ENCODE measurements around the gene PRAC2.

PRAC2 gene

DNA sequence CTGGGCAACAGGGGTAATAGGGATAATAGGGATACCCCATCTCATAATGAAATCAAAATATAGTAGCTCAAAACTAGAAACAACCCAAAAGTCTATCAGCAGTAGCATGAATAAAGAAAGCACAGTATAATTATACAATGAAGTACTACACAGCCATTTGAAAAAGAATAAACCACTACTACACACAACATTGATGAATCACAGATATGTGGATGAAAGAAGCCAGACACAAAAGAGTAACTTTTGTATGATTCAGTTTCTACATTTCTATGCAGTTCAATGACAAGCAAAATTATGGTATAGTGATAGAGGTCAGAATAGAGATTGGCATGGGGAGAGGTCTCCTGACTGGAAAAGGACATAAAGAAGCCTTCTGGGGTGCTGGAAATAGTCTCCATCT lies 8.4 kb downstream of the PRAC2 start:
- H3K9me3 ChIP-seq = no peaks in the 10 kb centered on the region
- peaks cover 100% of the 10 kb centered on the region for H3K27me3 ChIP-seq
- H3K27ac ChIP-seq = no peak overlapping the region
- no peaks in the 10 kb centered on the region for H3K36me3 ChIP-seq
- H3K4me3 ChIP-seq (ENCODE audit: low read depth in 1 of 2, low read length in 1 of 2) = no peak overlapping the region
- TF ChIP-seq, protein P1, sequence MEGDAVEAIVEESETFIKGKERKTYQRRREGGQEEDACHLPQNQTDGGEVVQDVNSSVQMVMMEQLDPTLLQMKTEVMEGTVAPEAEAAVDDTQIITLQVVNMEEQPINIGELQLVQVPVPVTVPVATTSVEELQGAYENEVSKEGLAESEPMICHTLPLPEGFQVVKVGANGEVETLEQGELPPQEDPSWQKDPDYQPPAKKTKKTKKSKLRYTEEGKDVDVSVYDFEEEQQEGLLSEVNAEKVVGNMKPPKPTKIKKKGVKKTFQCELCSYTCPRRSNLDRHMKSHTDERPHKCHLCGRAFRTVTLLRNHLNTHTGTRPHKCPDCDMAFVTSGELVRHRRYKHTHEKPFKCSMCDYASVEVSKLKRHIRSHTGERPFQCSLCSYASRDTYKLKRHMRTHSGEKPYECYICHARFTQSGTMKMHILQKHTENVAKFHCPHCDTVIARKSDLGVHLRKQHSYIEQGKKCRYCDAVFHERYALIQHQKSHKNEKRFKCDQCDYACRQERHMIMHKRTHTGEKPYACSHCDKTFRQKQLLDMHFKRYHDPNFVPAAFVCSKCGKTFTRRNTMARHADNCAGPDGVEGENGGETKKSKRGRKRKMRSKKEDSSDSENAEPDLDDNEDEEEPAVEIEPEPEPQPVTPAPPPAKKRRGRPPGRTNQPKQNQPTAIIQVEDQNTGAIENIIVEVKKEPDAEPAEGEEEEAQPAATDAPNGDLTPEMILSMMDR (IDR thresholded peaks at IDR 0.05) = no peak
- no peaks in the 10 kb centered on the region for H3K4me1 ChIP-seq (ENCODE audit: control insufficient read depth in 1 of 2, insufficient read depth in 1 of 2, low read depth in 1 of 2, low read length in 1 of 2)

DNA sequence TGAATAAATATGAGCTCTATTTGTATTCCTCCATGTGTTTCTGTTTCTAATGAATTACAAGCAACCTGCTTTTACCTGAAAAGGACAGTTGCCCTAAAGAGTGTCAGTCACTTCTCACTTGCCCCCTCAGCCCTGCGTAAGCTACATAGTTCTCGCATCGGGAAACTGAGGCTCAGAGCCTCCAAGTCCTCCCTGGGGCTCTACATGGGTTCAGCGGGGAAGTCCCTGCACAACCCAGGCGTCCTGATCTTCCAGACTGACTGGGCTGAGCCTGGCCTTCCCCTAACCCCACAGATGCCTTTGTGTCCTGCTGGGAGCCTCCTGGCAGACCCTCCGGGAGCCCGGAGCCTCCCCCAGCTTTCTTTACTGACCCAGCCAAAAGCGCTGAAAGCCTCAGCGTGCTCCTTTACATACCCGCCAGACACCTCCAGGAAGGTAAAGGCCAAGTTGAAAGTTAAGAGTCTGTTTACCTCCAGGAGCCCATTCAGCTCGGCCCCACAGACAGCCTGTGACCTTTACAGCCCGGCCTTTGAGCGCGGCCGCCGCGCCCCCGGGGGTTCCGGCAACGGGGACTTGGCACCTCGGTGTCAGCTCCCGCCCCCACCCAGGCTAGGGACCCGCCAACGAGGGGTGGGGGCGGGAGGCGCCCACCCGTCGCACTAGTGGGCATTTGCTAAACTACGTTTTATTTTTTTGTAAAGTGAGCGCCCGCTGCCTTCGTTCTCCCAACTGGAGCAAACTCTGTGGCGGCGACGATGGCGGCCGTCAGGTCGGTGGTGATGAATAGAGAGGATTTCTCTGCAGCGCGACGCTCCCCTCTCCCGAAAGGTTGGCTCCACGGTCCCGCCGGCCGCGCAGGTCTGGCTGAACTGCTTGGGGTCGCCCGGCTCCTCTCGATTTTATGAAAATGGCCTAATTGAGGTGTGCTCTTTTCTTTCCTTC lies 10.0 kb downstream of the PRAC2 start:
- H3K9me3 ChIP-seq = no peaks in the 10 kb centered on the region
- no peaks in the 10 kb centered on the region for H3K4me1 ChIP-seq (ENCODE audit: control insufficient read depth in 1 of 2, insufficient read depth in 1 of 2, low read depth in 1 of 2, low read length in 1 of 2)
- no peaks in the 10 kb centered on the region for H3K36me3 ChIP-seq
- H3K4me3 ChIP-seq (ENCODE audit: low read depth in 1 of 2, low read length in 1 of 2) = no peak overlapping the region
- H3K27ac ChIP-seq = no peak overlapping the region
- TF ChIP-seq, protein P1 (IDR thresholded peaks at IDR 0.05) = no peak
- H3K27me3 ChIP-seq = peaks cover 100% of the 10 kb centered on the region

DNA sequence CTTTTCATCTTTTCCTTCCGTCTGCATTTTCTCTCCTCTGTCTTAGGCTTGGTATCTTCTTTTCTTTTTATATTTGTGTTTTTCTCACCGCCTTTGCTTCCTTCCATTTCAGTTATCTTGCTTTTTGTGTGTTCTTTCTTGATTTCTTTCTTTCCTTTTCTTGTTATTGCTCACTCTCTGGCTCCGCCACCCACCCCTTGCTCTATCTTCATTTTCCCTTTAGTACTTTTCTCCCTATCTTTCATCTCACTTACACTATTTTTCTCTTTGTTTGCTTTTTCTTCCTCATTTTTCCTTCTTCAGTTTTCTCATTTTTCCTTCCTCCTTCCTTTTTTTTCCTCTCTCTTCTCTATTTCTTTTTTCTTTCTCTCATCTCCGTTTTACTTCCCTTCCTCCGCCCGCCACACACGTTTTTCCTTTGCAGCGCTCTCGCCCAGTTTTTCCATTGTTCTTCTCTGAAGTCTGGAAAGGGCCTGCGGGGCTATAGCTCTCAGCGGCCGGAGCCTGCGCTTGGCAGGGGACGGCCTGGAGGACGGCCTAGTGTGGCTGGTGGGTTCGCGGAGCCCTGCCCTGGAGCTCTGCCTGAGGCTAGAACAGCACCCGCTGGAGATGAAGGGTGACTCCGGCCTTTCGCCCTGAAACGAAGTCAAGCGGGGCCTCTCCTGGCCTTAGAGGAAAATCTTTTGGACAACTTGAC lies 10.8 kb downstream of the PRAC2 start:
- no peak overlapping the region for H3K27ac ChIP-seq
- no peaks in the 10 kb centered on the region for H3K9me3 ChIP-seq
- no peaks in the 10 kb centered on the region for H3K36me3 ChIP-seq
- TF ChIP-seq, protein P1 (IDR thresholded peaks at IDR 0.05) = no peak
- H3K27me3 ChIP-seq = peaks cover 100% of the 10 kb centered on the region
- H3K4me3 ChIP-seq (ENCODE audit: low read depth in 1 of 2, low read length in 1 of 2) = no peak overlapping the region
- no peaks in the 10 kb centered on the region for H3K4me1 ChIP-seq (ENCODE audit: control insufficient read depth in 1 of 2, insufficient read depth in 1 of 2, low read depth in 1 of 2, low read length in 1 of 2)

DNA sequence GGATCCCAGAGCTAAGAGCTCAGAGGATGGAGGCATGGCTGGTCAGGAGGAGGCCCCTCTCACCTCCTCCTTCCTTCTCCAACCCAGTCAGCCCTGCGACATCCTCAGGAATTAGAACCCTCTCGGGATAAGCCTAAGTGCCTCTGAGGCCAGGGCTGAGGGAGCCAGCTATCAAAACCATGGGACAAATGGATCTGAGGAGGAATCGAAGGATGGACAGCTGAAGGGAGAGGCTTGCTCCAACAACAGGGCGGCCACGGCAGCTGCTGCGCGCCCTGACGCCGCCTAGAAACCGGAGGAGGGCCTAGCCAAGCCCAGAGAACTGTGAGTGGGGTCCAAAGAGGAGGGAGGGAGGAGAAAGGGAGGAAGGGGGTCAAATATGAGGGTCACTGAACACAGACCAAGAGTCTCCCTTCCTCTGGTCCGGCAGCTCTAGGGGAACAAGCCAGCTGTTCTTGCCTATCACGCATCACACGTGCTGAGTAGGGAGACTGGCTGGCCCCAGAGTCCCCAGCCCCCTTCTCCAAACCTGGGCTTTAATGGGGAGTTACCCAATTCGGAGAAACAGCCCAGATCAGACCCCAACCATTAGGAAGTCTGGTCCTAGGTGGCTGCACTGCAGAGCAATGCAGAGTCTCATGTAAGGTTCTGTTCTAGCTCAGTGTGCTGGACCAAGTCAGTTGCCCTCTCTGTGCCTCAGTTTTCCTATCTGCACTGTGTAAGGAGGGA lies 11.5 kb downstream of the PRAC2 start:
- Histone ChIP-seq H3K9me3 (no peaks in the 10 kb centered on the region), H3K27me3 (peaks cover 100% of the 10 kb centered on the region), H3K4me1 (ENCODE audit: control insufficient read depth in 1 of 2, insufficient read depth in 1 of 2, low read depth in 1 of 2, low read length in 1 of 2) (no peaks in the 10 kb centered on the region), H3K27ac (no peak overlapping the region), H3K4me3 (ENCODE audit: low read depth in 1 of 2, low read length in 1 of 2) (no peak overlapping the region), H3K36me3 (no peaks in the 10 kb centered on the region)
- TF ChIP-seq, protein P1 (IDR thresholded peaks at IDR 0.05) = no peak

DNA sequence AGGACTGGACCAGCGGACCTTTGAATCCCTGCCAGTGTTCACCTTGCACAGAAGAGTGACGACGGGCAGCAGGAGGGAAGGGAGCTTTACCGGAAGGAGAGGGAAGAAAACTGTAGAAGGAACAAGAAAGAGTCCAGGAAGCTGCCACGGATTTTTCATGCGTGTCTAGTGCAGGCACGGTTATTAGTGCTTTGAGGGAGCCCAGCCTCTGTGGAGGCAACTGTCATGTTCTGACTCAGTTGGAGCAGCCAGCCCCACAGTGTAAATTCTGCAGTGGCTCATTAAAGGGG lies 12.0 kb downstream of the PRAC2 start:
- Histone ChIP-seq H3K9me3 (no peaks in the 10 kb centered on the region), H3K27ac (no peak overlapping the region), H3K27me3 (peaks cover 100% of the 10 kb centered on the region), H3K4me3 (ENCODE audit: low read depth in 1 of 2, low read length in 1 of 2) (no peak overlapping the region), H3K4me1 (ENCODE audit: control insufficient read depth in 1 of 2, insufficient read depth in 1 of 2, low read depth in 1 of 2, low read length in 1 of 2) (no peaks in the 10 kb centered on the region), H3K36me3 (no peaks in the 10 kb centered on the region)
- TF ChIP-seq, protein P1 (IDR thresholded peaks at IDR 0.05) = no peak
